Activated T-helper 2 cell treated with anti-CD3 and anti-CD28 coated beads, Interferon-gamma antibody, Interleukin-2, Interleukin-4, amounts not matched to agents 10 μg/mL and 5 μg/mL and 100 μg/mL, durations not matched to agents 14 hours and 24 hours and 36 hours (primary cell): Measurements from ENCODE around the gene IQSEC1. TPM values are rescaled to one million over a fixed set of nuclear protein-coding genes. Genes with fewer than 3 reads are reported as not detected.

Experiments
- DNase-seq: peaks from one replicate; pipeline ENCODE4 v3.0.0; 2021; ENCODE audit warnings: low spot score
- H3K27ac Mint-ChIP-seq: one replicate; pipeline ENCODE4 v1.8.0; 2021; ENCODE audit warnings: mixed read lengths
- H3K27me3 Mint-ChIP-seq: one replicate; pipeline ENCODE4 v1.8.0; 2021; ENCODE audit warnings: low read depth, mixed read lengths
- H3K36me3 Mint-ChIP-seq: one replicate; pipeline ENCODE4 v1.8.0; 2021; ENCODE audit warnings: low read depth, mixed read lengths
- H3K4me1 Mint-ChIP-seq: one replicate; pipeline ENCODE4 v1.8.0; 2021; ENCODE audit warnings: low read depth, mixed read lengths
- H3K4me3 Mint-ChIP-seq: one replicate; pipeline ENCODE4 v1.8.0; 2021; ENCODE audit warnings: low read depth, mild to moderate bottlenecking, moderate library complexity, mixed read lengths
- H3K9me3 Mint-ChIP-seq: one replicate; pipeline ENCODE4 v1.8.0; 2021; ENCODE audit warnings: mixed read lengths
- intact Hi-C: fragments of 100-400 bp; cut with micrococcal nuclease; formaldehyde crosslinking; loops from one replicate; pipeline ENCODE4 v1.15.1; 2023
- total RNA-seq: library from RNA; stranded (reverse); gene quantifications from 2 replicates; pipeline ENCODE4 v1.2.3, GENCODE V29; 2022

Gene IQSEC1
- total RNA-seq, 1 donor from 2014 or later: 28.1 TPM

DNA sequence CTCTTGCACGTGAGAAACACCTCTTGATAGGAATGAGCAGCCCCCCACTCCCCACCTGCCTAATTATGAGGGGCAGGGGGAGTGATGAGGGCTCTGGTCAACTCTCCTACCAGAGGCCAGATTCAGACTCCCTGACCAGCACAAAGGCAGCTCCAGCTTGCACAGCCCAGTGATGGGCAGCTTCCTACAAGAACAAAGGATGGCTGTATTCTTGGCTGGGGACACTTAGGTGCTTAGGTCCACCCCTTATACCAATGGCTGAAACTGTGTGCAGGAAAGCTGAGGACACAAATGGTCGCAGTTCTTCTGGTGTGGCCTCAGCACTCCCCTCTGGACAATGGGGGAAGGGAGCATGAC is 81.8 kb downstream of the IQSEC1 start:
- peak overlapping the region; percentile 13 for H3K4me3 Mint-ChIP-seq
- H3K27me3 Mint-ChIP-seq: no peaks in the 10 kb centered on the region
- H3K27ac Mint-ChIP-seq: no peak overlapping the region
- intact Hi-C loops: no loop called here
- no peaks in the 10 kb centered on the region for H3K9me3 Mint-ChIP-seq
- peaks cover 9% of the 10 kb centered on the region for H3K4me1 Mint-ChIP-seq
- H3K36me3 Mint-ChIP-seq: peaks cover 13% of the 10 kb centered on the region
- DNase-seq: no peak

DNA sequence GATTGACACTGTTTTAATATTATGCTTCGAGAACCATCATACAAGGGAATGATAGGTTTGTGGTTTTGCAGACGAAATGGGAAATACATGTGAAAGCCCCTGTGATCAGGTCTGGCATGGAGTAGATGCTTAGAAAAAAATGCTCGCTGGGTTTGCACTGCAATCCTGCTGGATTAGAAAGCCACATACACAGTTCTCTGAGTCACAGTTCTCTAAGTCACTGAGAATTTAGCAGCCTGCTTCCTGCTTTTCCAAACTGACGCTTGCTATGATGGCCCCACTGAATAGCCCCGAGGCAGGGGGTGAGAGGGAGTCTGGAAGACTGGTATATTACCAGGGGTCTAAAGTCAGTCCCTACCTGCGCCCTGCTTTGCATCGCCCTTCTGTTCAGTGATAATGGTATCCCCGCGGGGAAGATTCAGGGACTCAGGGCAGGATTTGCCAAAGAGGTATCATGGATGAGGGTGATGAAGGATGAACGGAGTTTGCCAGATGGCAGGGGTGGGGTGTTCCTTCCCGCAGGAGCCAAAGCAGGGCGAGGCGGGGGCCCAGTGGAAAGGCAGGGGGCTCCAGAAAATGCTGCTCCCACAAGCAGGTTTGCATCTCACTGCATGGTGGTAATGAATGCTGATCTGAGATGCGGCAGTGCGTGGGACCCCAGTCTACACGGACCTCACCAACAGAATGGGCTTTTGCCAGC is 82.3 kb downstream of the IQSEC1 start:
- Mint-ChIP-seq H3K4me3 (no peak overlapping the region), H3K9me3 (no peaks in the 10 kb centered on the region), H3K36me3 (peaks cover 10% of the 10 kb centered on the region), H3K4me1 (peaks cover 10% of the 10 kb centered on the region), H3K27me3 (no peaks in the 10 kb centered on the region), H3K27ac (no peak overlapping the region)
- intact Hi-C loops: no loop called here
- DNase-seq: no peak

DNA sequence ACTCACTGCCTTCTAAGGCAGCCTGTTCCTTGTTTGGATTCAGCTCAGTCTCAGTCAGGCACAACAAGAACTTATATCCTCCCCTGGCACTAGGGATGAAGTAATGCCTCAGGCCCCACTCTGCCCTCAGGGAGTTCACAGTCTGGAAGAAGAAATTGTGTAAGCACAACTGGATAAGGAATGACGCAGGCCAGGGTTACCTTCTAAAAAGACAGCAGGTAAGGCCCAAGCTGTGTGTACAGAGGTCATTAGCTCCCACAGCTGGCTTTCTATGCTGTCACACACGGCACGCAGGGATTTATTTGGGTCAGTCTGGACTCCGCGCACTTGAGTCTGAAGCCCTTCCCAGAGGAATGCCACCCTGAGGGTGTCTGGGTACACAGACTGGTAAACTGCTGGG is 82.9 kb downstream of the IQSEC1 start:
- Mint-ChIP-seq H3K4me1 (peaks cover 10% of the 10 kb centered on the region), H3K36me3 (peaks cover 10% of the 10 kb centered on the region), H3K9me3 (no peaks in the 10 kb centered on the region), H3K4me3 (no peak overlapping the region), H3K27ac (no peak overlapping the region), H3K27me3 (no peaks in the 10 kb centered on the region)
- intact Hi-C loops: no loop called here
- no peak for DNase-seq

DNA sequence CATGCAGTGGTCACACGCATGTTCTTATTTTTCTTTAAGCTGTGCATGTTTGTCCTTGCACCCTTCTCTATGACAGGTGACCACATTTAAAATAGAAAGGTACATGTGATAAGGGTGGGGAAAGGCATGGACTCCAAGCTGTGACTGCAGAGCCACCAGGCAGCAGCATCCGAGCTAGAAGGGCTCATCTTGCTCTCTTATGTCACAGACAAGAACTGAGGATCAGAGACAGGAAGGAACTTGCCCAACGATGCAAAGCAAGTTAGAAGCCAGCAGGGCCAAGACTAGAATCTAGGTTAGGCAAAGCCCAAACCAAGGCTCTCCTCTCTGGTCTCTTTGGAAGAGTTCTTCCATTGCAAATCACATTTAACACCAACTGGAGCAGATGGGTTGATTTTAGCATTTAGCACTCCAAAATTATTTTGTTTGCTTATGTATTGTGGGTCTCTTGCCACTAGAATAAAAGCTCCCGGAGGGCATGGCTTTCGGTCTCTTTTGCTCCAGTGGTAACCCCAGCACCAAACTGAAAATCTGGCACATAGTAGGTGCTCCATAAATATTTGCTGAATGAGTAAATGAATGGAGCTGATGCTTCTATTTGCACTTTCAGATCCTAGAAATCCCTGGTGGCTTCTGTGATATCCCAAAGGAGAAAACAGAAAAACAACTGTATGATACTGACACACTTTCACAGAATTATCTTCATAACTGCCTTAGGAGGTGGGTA is 84.3 kb downstream of the IQSEC1 start:
- intact Hi-C loops: no loop called here
- Mint-ChIP-seq H3K36me3 (peaks cover 7% of the 10 kb centered on the region), H3K9me3 (no peaks in the 10 kb centered on the region), H3K4me3 (no peak overlapping the region), H3K27me3 (no peaks in the 10 kb centered on the region), H3K4me1 (peaks cover 8% of the 10 kb centered on the region), H3K27ac (no peak overlapping the region)
- no peak for DNase-seq

DNA sequence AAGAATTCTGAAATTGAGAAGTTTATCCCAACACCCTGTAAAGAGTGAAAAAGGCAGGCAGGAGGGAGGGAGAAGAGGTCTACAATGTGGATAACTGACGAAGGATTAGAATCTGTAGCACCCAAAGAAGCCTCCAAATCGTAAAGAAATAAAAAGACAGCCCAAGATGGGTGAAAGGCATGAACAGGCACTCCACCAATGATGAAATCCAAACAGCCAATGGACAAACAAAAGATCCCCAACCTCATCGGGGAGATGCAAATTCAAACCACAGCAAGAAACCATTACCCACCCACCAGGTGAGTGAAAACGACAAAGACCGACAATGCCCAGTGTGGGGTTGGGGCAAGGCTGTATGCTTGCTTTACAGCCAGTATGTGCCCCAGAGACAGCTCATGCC is 85.6 kb downstream of the IQSEC1 start:
- intact Hi-C loops: no loop called here
- no peaks in the 10 kb centered on the region for H3K27me3 Mint-ChIP-seq
- peaks cover 10% of the 10 kb centered on the region for H3K4me1 Mint-ChIP-seq
- H3K4me3 Mint-ChIP-seq: no peak overlapping the region
- H3K36me3 Mint-ChIP-seq: peaks cover 7% of the 10 kb centered on the region
- no peak overlapping the region for H3K27ac Mint-ChIP-seq
- H3K9me3 Mint-ChIP-seq: no peaks in the 10 kb centered on the region
- no peak for DNase-seq

DNA sequence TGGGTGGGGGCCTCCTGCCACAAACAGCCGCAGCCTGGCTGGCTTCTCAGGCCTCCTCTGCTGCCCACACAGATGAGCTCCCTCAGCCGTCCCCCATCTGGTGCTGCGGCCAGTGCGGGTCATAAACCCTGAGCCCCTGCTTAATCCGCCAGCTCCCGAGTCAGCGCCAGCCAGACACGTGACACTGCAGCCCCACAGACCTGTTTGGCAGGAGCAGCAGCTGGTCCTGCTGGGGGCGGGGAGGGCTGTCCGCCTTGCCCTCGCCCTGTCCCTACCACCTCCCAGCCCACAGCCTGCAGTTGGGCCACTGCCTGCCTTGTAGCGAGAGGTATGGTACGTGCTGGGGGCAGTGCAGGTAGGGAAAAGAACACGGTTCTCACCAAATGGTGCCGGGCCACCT is 86.2 kb downstream of the IQSEC1 start:
- intact Hi-C loops: no loop called here
- H3K4me1 Mint-ChIP-seq: peaks cover 15% of the 10 kb centered on the region
- DNase-seq: no peak

DNA sequence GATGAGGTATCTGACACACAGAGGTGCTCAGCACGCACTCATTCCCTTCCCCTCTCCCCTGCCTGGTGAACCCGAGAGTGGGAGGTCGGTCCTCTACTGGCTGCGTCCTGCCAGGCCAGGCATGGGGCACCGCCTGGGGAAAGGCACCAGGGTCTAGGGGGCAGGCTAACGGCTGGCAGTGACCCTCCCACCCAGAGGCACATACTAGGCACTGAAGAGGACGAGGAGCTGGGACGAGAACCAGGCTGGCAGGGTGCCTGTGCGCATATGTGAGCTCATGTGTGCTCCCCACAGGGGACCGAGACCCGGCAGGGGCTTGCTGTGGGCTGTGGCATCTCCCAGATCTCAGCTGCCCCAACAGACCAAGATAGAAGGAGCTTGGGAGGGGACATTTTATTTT is 86.7 kb downstream of the IQSEC1 start:
- no peak overlapping the region for H3K27ac Mint-ChIP-seq
- peaks cover 16% of the 10 kb centered on the region for H3K4me1 Mint-ChIP-seq
- H3K36me3 Mint-ChIP-seq: peaks cover 7% of the 10 kb centered on the region
- H3K27me3 Mint-ChIP-seq: no peaks in the 10 kb centered on the region
- no peak for DNase-seq
- intact Hi-C loops: no loop called here
- H3K9me3 Mint-ChIP-seq: no peaks in the 10 kb centered on the region
- H3K4me3 Mint-ChIP-seq: no peak overlapping the region

More for the DNA sequence above, 86.2 kb downstream of the IQSEC1 start:
- no peaks in the 10 kb centered on the region for H3K9me3 Mint-ChIP-seq
- H3K4me3 Mint-ChIP-seq: no peak overlapping the region
- no peaks in the 10 kb centered on the region for H3K27me3 Mint-ChIP-seq
- H3K27ac Mint-ChIP-seq: no peak overlapping the region
- peaks cover 7% of the 10 kb centered on the region for H3K36me3 Mint-ChIP-seq

DNA sequence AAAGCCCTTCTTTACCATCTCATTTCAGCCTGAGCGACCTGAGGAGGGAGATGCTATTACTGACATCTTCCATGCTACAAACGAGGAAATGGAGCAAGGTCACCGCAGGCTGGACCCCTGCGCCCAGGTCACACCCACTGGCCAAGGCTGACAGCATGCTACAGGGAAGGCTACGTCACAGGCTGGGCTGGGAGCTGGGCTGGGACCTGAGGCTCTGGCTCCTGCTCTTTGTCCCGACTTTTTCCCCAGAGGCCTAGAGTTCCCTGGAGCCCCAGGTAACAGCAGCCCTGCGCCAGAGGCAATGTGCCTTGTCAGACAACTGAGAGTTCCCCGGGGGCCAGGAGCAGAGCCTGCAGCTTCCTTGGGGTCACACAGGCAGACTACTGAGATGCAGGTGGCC is 87.2 kb downstream of the IQSEC1 start:
- Mint-ChIP-seq H3K9me3 (no peaks in the 10 kb centered on the region), H3K27me3 (no peaks in the 10 kb centered on the region), H3K36me3 (peaks cover 7% of the 10 kb centered on the region), H3K27ac (no peak overlapping the region), H3K4me3 (no peak overlapping the region), H3K4me1 (peaks cover 18% of the 10 kb centered on the region)
- DNase-seq: no peak
- intact Hi-C loops: no loop called here

DNA sequence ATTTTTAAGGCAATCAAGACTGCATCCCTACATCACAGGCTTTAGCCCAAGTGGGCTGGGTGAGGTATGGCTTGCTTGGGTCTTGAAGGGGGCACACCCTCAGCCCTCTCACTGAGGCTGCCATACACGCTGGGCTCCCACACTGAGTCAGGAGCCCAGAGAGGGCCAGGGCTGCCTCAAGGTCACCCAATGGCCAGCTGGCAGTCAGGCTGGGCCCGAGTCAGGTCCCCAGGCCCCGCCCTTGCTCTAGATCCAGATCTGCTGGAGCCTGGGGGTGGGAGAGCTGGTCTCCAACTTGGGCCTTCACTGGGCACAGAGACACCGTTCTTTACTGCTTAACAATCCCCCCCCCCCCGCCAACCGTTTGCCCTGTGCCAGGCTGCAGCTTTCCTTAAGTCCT is 88.1 kb downstream of the IQSEC1 start:
- DNase-seq: no peak
- H3K4me3 Mint-ChIP-seq: no peak overlapping the region
- H3K4me1 Mint-ChIP-seq: peaks cover 18% of the 10 kb centered on the region
- intact Hi-C loops: loop anchor here (2.0 kb wide), 1 partner anchor 116 kb away; no protein-coding TSS in a partner anchor
- H3K27me3 Mint-ChIP-seq: no peaks in the 10 kb centered on the region
- no peaks in the 10 kb centered on the region for H3K9me3 Mint-ChIP-seq
- H3K27ac Mint-ChIP-seq: no peak overlapping the region
- H3K36me3 Mint-ChIP-seq: peaks cover 7% of the 10 kb centered on the region

DNA sequence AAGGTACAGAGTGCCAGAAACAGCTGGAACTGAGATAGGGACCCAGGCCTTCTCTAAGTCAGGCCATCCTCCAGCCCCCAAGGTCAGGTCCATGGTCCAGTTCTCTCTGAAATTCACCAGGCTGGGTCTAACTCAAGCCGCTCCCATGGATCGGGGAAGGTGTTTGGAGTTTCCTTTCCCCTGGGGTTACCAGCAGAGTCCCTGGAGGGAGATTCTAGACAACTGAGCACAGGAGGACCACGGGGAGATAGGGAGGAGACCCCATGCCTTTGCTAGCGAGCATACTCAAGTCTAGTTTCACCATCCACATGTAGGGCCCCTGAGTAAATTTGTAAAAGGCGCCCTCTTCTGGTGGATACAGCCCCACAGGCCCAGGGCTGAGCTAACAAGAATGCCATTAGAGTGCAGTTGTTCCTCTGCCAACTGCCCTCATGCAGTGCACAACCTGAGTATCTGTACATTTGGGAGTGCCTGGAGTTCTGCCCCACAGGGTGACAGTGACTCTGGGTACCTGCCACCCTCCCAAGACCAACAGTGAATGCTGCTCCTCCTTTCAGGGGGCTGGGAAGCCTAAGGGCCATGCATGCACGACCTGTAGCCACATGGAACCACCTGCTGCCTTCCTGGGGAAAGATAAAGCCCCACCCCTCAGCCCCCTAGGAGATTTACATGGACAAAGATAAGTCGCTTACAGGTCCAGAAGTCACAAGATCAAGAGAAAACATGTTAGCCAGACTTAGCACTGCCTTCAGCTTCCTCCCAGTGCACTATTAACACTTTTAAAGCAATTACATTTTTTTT is 89.0 kb downstream of the IQSEC1 start:
- Mint-ChIP-seq H3K36me3 (peaks cover 7% of the 10 kb centered on the region), H3K9me3 (no peaks in the 10 kb centered on the region), H3K27ac (no peak overlapping the region), H3K4me3 (no peak overlapping the region), H3K27me3 (no peaks in the 10 kb centered on the region), H3K4me1 (peaks cover 18% of the 10 kb centered on the region)
- intact Hi-C loops: loop anchor here (2.0 kb wide), 1 partner anchor 115 kb away; no protein-coding TSS in a partner anchor
- DNase-seq: peak; percentile 44

DNA sequence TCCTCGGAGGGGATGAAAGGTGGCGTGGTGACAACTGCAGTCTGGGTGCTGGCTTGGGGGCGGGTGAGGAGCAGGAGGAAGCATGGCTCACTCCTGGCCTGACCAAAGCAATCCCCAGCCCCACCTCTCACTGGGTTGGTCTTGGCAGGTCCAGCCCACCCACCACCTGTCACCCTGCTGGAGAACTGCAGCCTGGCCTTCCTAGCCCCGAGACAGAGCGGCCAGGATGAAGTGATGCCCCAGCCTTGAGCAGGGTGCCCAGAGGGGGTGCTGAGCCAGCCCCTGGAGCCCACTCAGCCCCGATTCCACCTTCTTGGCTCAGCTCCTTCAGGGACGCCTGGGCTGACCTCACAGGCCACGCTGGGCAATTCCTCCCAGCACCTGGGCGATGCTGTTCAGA is 89.9 kb downstream of the IQSEC1 start:
- H3K4me1 Mint-ChIP-seq: peaks cover 15% of the 10 kb centered on the region
- intact Hi-C loops: no loop called here
- peaks cover 7% of the 10 kb centered on the region for H3K36me3 Mint-ChIP-seq
- no peak for DNase-seq
- no peaks in the 10 kb centered on the region for H3K9me3 Mint-ChIP-seq
- H3K27ac Mint-ChIP-seq: no peak overlapping the region
- H3K27me3 Mint-ChIP-seq: no peaks in the 10 kb centered on the region
- no peak overlapping the region for H3K4me3 Mint-ChIP-seq

DNA sequence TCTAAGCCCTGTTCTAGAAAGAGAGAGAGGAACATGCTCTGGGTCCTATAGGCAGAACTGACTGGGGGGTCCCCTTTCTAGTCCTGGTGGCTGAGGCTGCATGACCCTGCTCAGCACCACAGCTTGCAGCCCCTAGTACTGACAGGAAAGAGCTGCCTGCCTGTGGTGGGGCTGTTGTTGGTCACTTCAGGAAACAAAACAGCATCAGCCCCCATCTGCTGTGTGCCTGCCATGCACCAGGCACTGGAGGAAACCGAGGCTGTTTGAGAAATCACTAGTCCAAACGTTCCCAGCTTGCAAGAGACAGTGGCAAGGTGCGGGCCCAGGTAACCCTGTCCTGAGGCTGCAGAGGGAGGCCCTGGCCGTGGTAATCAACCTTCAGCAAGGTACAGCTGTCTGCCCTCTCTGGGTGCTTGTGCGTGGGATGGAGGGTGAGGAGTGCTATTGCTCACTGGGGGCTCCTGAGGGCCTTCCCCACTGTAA is 90.6 kb downstream of the IQSEC1 start:
- no peak for DNase-seq
- Mint-ChIP-seq H3K9me3 (no peaks in the 10 kb centered on the region), H3K36me3 (peaks cover 6% of the 10 kb centered on the region), H3K27me3 (no peaks in the 10 kb centered on the region), H3K4me3 (no peak overlapping the region), H3K27ac (no peak overlapping the region), H3K4me1 (peaks cover 15% of the 10 kb centered on the region)
- intact Hi-C loops: no loop called here
